ENCODE measurements around the gene PDE2A.

- TF ChIP-seq EZH2 (IDR thresholded peaks at IDR 0.05; ENCODE audit: borderline replicate concordance, low read depth, low read length, poor library complexity, severe bottlenecking) (no peak), CTCF (conservative IDR thresholded peaks at IDR 0.05; ENCODE audit: low read depth, low read length) (no peak)
Measured at GRCh38 chr11:72548463-72548862, 125.8 kb downstream of the PDE2A start.
